Ovary (tissue), 9 donors: ENCODE results near the gene SERTAD4. TPM values are rescaled to one million over a fixed set of nuclear protein-coding genes. Genes with fewer than 3 reads are reported as not detected.
"Not testable (repeated sequence)": the region's sequence is repeated elsewhere in the genome, so short reads cannot be mapped to it uniquely, and the experiment has no call there.

ENCODE experiments used
- DNase-seq, 5 donors: peaks; one replicate each; pipeline ENCODE4 v3.0.0-alpha.2; 2019 to 2020
- H3K27ac ChIP-seq, 2 donors: fragments of 200-600 bp; one replicate each; pipeline versions ENCODE4 v1.5.1 to v1.8.0; 2019 to 2022
- H3K27me3 ChIP-seq: fragments of 200-600 bp; one replicate; pipeline ENCODE4 v1.8.0; 2022
- H3K36me3 ChIP-seq: fragments of 200-600 bp; sonication (generic); one replicate; pipeline ENCODE4 v1.5.1; 2019
- H3K4me1 ChIP-seq: one replicate; pipeline ENCODE4 v1.8.1; 2013; ENCODE audit warnings: mild to moderate bottlenecking, moderate library complexity; ENCODE audit not compliant: insufficient read depth
- H3K4me3 ChIP-seq: fragments of 200-600 bp; sonication (generic); one replicate; pipeline ENCODE4 v1.5.1; 2017
- H3K9me3 ChIP-seq, 2 donors: fragments of 200-600 bp in 1 of 2; sonication (generic) in 1 of 2; one replicate each; pipeline versions ENCODE4 v1.5.1 to v1.8.1; 2013 to 2019; ENCODE audit warnings: mild to moderate bottlenecking in 1 of 2, moderate library complexity in 1 of 2
- CTCF ChIP-seq, 3 donors: fragments of 450-650 bp in 2 of 3; fragments of 200-600 bp in 1 of 3; IDR thresholded peaks; one replicate each; pipeline versions ENCODE4 v1.5.1 to v1.8.0; 2016 to 2022; ENCODE audit warnings: antibody characterized with exemption in 3 of 3, mild to moderate bottlenecking in 1 of 3
- EP300 ChIP-seq: sonication (generic); formaldehyde crosslinking; IDR thresholded peaks from one replicate; pipeline ENCODE4 v1.6.1; 2017; ENCODE audit warnings: antibody characterized with exemption
- POLR2A ChIP-seq: fragments of 450-650 bp; IDR thresholded peaks from one replicate; pipeline ENCODE4 v1.6.1; 2017; ENCODE audit warnings: antibody characterized with exemption, mild to moderate bottlenecking, moderate library complexity
- WGBS, 3 donors: extraction: QIAGEN DNeasy Blood & Tissue Kit in 1 of 3; methylation state at CpG; one replicate each; pipeline versions ENCODE4 v1.1.5 to v1.1.7; 2013 to 2017; 5-methylcytosine and 5-hydroxymethylcytosine counted together
- intact Hi-C, 4 donors: fragments of 100-400 bp; cut with DNase I; formaldehyde crosslinking; loops; one replicate each; pipeline versions ENCODE4 v1.11.0 to v1.15.1; 2022 to 2023
- polyA plus RNA-seq, 2 donors: library from polyadenylated mRNA; stranded (reverse); fragments of 200-250 nt in 1 of 2; fragments of 350-450 nt in 1 of 2; fragmentation: Illumina TruSeq in 1 of 2; extraction: RNeasy Lipid Tissue Mini Kit (QIAGEN cat#74804) in 1 of 2; gene quantifications; one replicate each; pipeline ENCODE4 v1.2.3, GENCODE V29; 2013 to 2014
- total RNA-seq, 7 donors: library from RNA; depleted of rRNA in 2 of 7; stranded (reverse); fragments of >200 nt in 2 of 7; fragmentation: NEBNext Ultra II Directional in 3 of 7; extraction: Animal tissue kit (Norgen Biotek cat#: 25700) in 3 of 7; gene quantifications; one replicate each; pipeline versions ENCODE4 v1.1.0 to v1.2.4, GENCODE V29; 2016 to 2023
- donor health status: DM: no; HTN: no; CAD: no; lungs with moderate emphysema.
- donor health status: DM: no; HTN: no; CAD: no.
- donor health status: Bipolar disorder and iron deficiency.
- donor health status: DM: yes; HTN: yes; CAD: no.
- donor health status: DM: no; HTN: no; CAD: no.
- donor health status: DM: yes; HTN: yes; CAD: no.

Gene SERTAD4
- total and polyA plus RNA-seq, 9 donors, result 1.8 to 6.5 (median 2.1) TPM

GRCh38 chr1:210195635-210196160 lies 36.9 kb upstream of the SERTAD4 start:
- TF ChIP-seq POLR2A (no peak), EP300 (no peak)
- 83 to 84% (median 83%) methylated on average over 8 of the region's 8 CpGs for WGBS, 3 donors
- Histone ChIP-seq H3K27me3 (no peaks in the 10 kb centered on the region), H3K9me3 (no peaks in the 10 kb centered on the region), H3K36me3 (no peaks in the 10 kb centered on the region), H3K4me1 (no peaks in the 10 kb centered on the region), H3K4me3 (no peak overlapping the region), H3K27ac (no peak overlapping the region)
- intact Hi-C loops, result no loop called here
- DNase-seq, result no peak

GRCh38 chr1:210196266-210196665 lies 36.3 kb upstream of the SERTAD4 start:
- intact Hi-C loops, H3K27me3 ChIP-seq, H3K27ac ChIP-seq, H3K4me1 ChIP-seq, H3K9me3 ChIP-seq, H3K36me3 ChIP-seq, DNase-seq, H3K4me3 ChIP-seq: not testable (repeated sequence)
- WGBS, 3 donors, result 75 to 92% (median 85%) methylated on average over 5 of the region's 5 CpGs

GRCh38 chr1:210198840-210199239 lies 33.8 kb upstream of the SERTAD4 start:
- H3K4me3 ChIP-seq, result no peak overlapping the region
- TF ChIP-seq EP300 (no peak), CTCF (IDR thresholded peaks at IDR 0.05) (no peak), POLR2A (no peak)
- DNase-seq, result no peak
- no peaks in the 10 kb centered on the region for H3K9me3 ChIP-seq
- intact Hi-C loops, result no loop called here
- no peaks in the 10 kb centered on the region for H3K4me1 ChIP-seq
- H3K27ac ChIP-seq, result no peak overlapping the region
- 51 to 71% (median 61%) methylated on average over 3 of the region's 3 CpGs for WGBS, 3 donors
- H3K36me3 ChIP-seq, result no peaks in the 10 kb centered on the region
- no peaks in the 10 kb centered on the region for H3K27me3 ChIP-seq

- no peak overlapping the region for H3K4me3 ChIP-seq
- intact Hi-C loops, result loop anchor here in 1 of 4 donors (10.0 kb wide), 1 partner anchor 105 kb away; no protein-coding TSS in a partner anchor
- no peak overlapping the region for H3K27ac ChIP-seq
- no peak for TF ChIP-seq EP300
- TF ChIP-seq CTCF (IDR thresholded peaks at IDR 0.05), result no peak
- TF ChIP-seq POLR2A, result no peak
- H3K9me3 ChIP-seq, result no peaks in the 10 kb centered on the region
- H3K27me3 ChIP-seq, result no peaks in the 10 kb centered on the region
- no peaks in the 10 kb centered on the region for H3K36me3 ChIP-seq
- no peak for DNase-seq
- WGBS, 3 donors, result 56 to 67% (median 61%) methylated on average over 3 of the region's 3 CpGs
- no peaks in the 10 kb centered on the region for H3K4me1 ChIP-seq
Observed at GRCh38 chr1:210200124-210200736, 32.4 kb upstream of the SERTAD4 start.

- no peaks in the 10 kb centered on the region for H3K27me3 ChIP-seq
- H3K4me3 ChIP-seq, result no peak overlapping the region
- TF ChIP-seq POLR2A (no peak), EP300 (no peak), CTCF (IDR thresholded peaks at IDR 0.05) (no peak)
- H3K36me3 ChIP-seq, result no peaks in the 10 kb centered on the region
- no peaks in the 10 kb centered on the region for H3K4me1 ChIP-seq
- no peak for DNase-seq
- WGBS, 3 donors, result 41 to 64% (median 49%) methylated on average over 3 of the region's 3 CpGs
- intact Hi-C loops, result loop anchor here in 1 of 4 donors (10.0 kb wide), 1 partner anchor 103 kb away; no protein-coding TSS in a partner anchor
- H3K27ac ChIP-seq, result no peak overlapping the region
- H3K9me3 ChIP-seq, result no peaks in the 10 kb centered on the region
Observed at GRCh38 chr1:210201681-210202080, 30.9 kb upstream of the SERTAD4 start.
